Lower leg skin (tissue), 3 donors: ENCODE data around the gene SLC25A6.

Experiments
- POLR2A ChIP-seq, 2 donors: fragments of 450-650 bp; IDR thresholded peaks; one replicate each; pipeline ENCODE4 v1.6.1; 2016 to 2017; ENCODE audit warnings: antibody characterized with exemption in 2 of 2, mild to moderate bottlenecking in 1 of 2, moderate library complexity in 1 of 2
- TF ChIP-seq, protein P1 (sequence below), 3 donors: fragments of 450-650 bp; IDR thresholded peaks; one replicate each; pipeline ENCODE4 v1.5.1; 2016; ENCODE audit warnings: antibody characterized with exemption in 3 of 3, mild to moderate bottlenecking in 3 of 3, moderate library complexity in 2 of 3

DNA sequence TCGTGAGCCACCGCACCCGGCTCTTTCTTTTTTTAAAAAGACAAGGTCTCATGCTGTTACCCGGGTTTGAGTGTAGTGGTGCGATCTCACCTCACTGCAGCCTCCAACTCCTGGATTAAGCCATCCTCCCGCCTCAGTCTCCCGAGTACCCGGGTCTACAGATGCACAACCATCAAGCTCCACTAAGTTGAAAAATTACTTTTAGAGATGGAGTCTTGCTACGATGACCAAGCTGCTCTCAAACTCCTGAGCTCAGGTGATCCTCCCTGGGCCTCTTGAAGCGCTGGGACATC is 2.0 kb downstream of the SLC25A6 start:
- no peak for TF ChIP-seq POLR2A (IDR thresholded peaks at IDR 0.05)
- TF ChIP-seq, protein P1, sequence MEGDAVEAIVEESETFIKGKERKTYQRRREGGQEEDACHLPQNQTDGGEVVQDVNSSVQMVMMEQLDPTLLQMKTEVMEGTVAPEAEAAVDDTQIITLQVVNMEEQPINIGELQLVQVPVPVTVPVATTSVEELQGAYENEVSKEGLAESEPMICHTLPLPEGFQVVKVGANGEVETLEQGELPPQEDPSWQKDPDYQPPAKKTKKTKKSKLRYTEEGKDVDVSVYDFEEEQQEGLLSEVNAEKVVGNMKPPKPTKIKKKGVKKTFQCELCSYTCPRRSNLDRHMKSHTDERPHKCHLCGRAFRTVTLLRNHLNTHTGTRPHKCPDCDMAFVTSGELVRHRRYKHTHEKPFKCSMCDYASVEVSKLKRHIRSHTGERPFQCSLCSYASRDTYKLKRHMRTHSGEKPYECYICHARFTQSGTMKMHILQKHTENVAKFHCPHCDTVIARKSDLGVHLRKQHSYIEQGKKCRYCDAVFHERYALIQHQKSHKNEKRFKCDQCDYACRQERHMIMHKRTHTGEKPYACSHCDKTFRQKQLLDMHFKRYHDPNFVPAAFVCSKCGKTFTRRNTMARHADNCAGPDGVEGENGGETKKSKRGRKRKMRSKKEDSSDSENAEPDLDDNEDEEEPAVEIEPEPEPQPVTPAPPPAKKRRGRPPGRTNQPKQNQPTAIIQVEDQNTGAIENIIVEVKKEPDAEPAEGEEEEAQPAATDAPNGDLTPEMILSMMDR (IDR thresholded peaks at IDR 0.05) = no peak
